Measurements from ENCODE around the gene CYP26B1. TPM values are rescaled to one million over a fixed set of nuclear protein-coding genes. Genes with fewer than 3 reads are reported as not detected.

Gene CYP26B1
- total and polyA plus RNA-seq, 2 donors (not counting 3 experiments of a cell fraction or from before 2014, with no cell fraction given), result 0.30 to 1.1 TPM

- CTCF ChIA-PET, result interaction anchor here (1.4 kb wide), 1 partner anchor 388 kb away, joined by 3 read pairs; no protein-coding TSS in a partner anchor
- no peak overlapping the region for H3K4me2 ChIP-seq (ENCODE audit: insufficient read depth, low read length)
- no peaks in the 10 kb centered on the region for H4K20me1 ChIP-seq (replicated peaks; ENCODE audit: control insufficient read depth, extremely low read depth, insufficient read depth, low read length)
- dilution Hi-C loops (cut with MboI; ENCODE audit: extremely low pct_ligation_motif_present, low sequenced_read_pairs), result no loop called here
- intact Hi-C loops (cut with micrococcal nuclease), result no loop called here
- H3K9ac ChIP-seq (replicated peaks; ENCODE audit: extremely low read depth, insufficient read depth, low read length), result no peak overlapping the region
- H3K9me3 ChIP-seq (replicated peaks; ENCODE audit: control insufficient read depth, insufficient read depth, low read length), result no peaks in the 10 kb centered on the region
- DNase-seq (ENCODE audit: low read depth, low spot score), result no peak
- H3K4me3 ChIP-seq (replicated peaks in 1 of 3; ENCODE audit: insufficient read depth in 1 of 3, low read depth in 1 of 3, low read length in 3 of 3), result no peak overlapping the region
- no TSS peak for BruUV-seq (replicated peaks)
- no peaks in the 10 kb centered on the region for H3K9me1 ChIP-seq (replicated peaks; ENCODE audit: control insufficient read depth, extremely low read depth, insufficient read depth, low read length)
- POLR2A ChIA-PET, result no interaction called here
- TF ChIP-seq JUN (IDR thresholded peaks at IDR 0.05; ENCODE audit: borderline replicate concordance, insufficient read depth, insufficient read length, low read depth), result no peak
- no peak for TF ChIP-seq POLR2AphosphoS5 (IDR thresholded peaks at IDR 0.05; ENCODE audit: insufficient read depth, low read depth, low read length)
- no peak for TF ChIP-seq CTCF (IDR thresholded peaks at IDR 0.05; ENCODE audit: extremely low read depth in 1 of 2, insufficient read depth in 1 of 2, low read depth in 1 of 2, low read length in 2 of 2)
- no peak for TF ChIP-seq EZH2 (IDR thresholded peaks at IDR 0.05; ENCODE audit: borderline replicate concordance, low read depth, low read length, severe bottlenecking)
- no peak for TF ChIP-seq FOS (IDR thresholded peaks at IDR 0.05; ENCODE audit: borderline replicate concordance, insufficient read depth, low read length)
- no peak for TF ChIP-seq GATA2 (IDR thresholded peaks at IDR 0.05; ENCODE audit: insufficient read depth, insufficient read length, low read depth, low read length)
- H3K27ac ChIP-seq (ENCODE audit: insufficient read depth, low read depth, low read length), result no peak overlapping the region
- no peak for FAIRE-seq
- H2AFZ ChIP-seq (ENCODE audit: low read depth, low read length), result no peak overlapping the region
- no peaks in the 10 kb centered on the region for H3K79me2 ChIP-seq (ENCODE audit: control insufficient read depth, insufficient read depth, low read length)
- no peaks in the 10 kb centered on the region for H3K36me3 ChIP-seq (ENCODE audit: control insufficient read depth in 2 of 2, extremely low read depth in 1 of 2, insufficient read depth in 2 of 2, low read length in 2 of 2)
- no peaks in the 10 kb centered on the region for H3K27me3 ChIP-seq (ENCODE audit: control insufficient read depth in 2 of 2, insufficient read depth in 2 of 2, low read length in 2 of 2)
- H3K4me1 ChIP-seq (ENCODE audit: control insufficient read depth, extremely low read depth, insufficient read depth, low read length), result no peaks in the 10 kb centered on the region
These were observed 43.8 kb upstream of the CYP26B1 start for GRCh38 chr2:72191441-72191840.
